GM19468 (cell line): ENCODE measurements around the gene GLRX5.
A peak's percentile ranks its signal among the peaks of the same experiment; 100 is the strongest.
"Not testable (repeated sequence)": the region's sequence is repeated elsewhere in the genome, so short reads cannot be mapped to it uniquely, and the experiment has no call there.

Source experiments
- ATAC-seq: cut with Tn5 transposase; IDR thresholded peaks from one replicate; pipeline ENCODE4 v1.9.1; 2021; ENCODE audit warnings: mild to moderate bottlenecking, moderate library complexity, moderate number of reproducible peaks; ENCODE audit not compliant: unreplicated experiment; ENCODE audit errors: extremely low read depth

Gene GLRX5

GRCh38 chr14:95549656-95550585 is 15.1 kb downstream of the GLRX5 start:
- ATAC-seq = no peak

- no peak for ATAC-seq
Measured at GRCh38 chr14:95551435-95551834, 16.6 kb downstream of the GLRX5 start.

- ATAC-seq = no peak
Measured at GRCh38 chr14:95553141-95553540, 18.3 kb downstream of the GLRX5 start.

- ATAC-seq = no peak
Measured at GRCh38 chr14:95555053-95555452, 20.2 kb downstream of the GLRX5 start.

GRCh38 chr14:95557291-95557690 is 22.4 kb downstream of the GLRX5 start:
- ATAC-seq = no peak

- no peak for ATAC-seq
Measured at GRCh38 chr14:95557832-95558231, 23.0 kb downstream of the GLRX5 start.

GRCh38 chr14:95559203-95559602 is 24.4 kb downstream of the GLRX5 start:
- no peak for ATAC-seq

- peak; percentile 74 for ATAC-seq
Measured at GRCh38 chr14:95561001-95561412, 26.2 kb downstream of the GLRX5 start.

- ATAC-seq = no peak
Measured at GRCh38 chr14:95562892-95563685, 28.2 kb downstream of the GLRX5 start.

- ATAC-seq = no peak
Measured at GRCh38 chr14:95564060-95564459, 29.2 kb downstream of the GLRX5 start.

GRCh38 chr14:95569440-95569839 is 34.6 kb downstream of the GLRX5 start:
- ATAC-seq = no peak

- no peak for ATAC-seq
Measured at GRCh38 chr14:95573313-95573712, 38.5 kb downstream of the GLRX5 start.

- no peak for ATAC-seq
Measured at GRCh38 chr14:95575840-95576473, 41.1 kb downstream of the GLRX5 start.

GRCh38 chr14:95577067-95577800 is 42.4 kb downstream of the GLRX5 start:
- ATAC-seq = peak; percentile 96

GRCh38 chr14:95577870-95578269 is 43.0 kb downstream of the GLRX5 start:
- no peak for ATAC-seq

GRCh38 chr14:95583836-95584617 is 49.2 kb downstream of the GLRX5 start:
- ATAC-seq = not testable (repeated sequence)

GRCh38 chr14:95585953-95586620 is 51.2 kb downstream of the GLRX5 start:
- no peak for ATAC-seq

- ATAC-seq = not testable (repeated sequence)
Measured at GRCh38 chr14:95591182-95591581, 56.3 kb downstream of the GLRX5 start.
